MM.1S (cell line): Measurements from ENCODE around the gene SV2B.

Experiments used
- CTCF ChIP-seq: fragments of 300-600 bp; sonication (generic); IDR thresholded peaks from 2 replicates; pipeline ENCODE4 v1.5.1; 2016; ENCODE audit warnings: antibody characterized with exemption, low read length, mixed read lengths
- EZH2 ChIP-seq: fragments of 300-600 bp; sonication (generic); optimal IDR thresholded peaks from 2 replicates; pipeline ENCODE3; 2017; ENCODE audit warnings: low read depth, mild to moderate bottlenecking, antibody characterized with exemption, low read length, mixed read lengths

- TF ChIP-seq CTCF (no peak), EZH2 (no peak)
Observed at GRCh38 chr15:91244919-91245318, 144.9 kb downstream of the SV2B start.
